Loucy (cell line): ENCODE data around the gene RNF141.

Experiments
- EZH2phosphoT487 ChIP-seq: fragments of 200-600 bp; IDR thresholded peaks from 2 replicates; pipeline ENCODE4 v1.6.1; 2018; ENCODE audit warnings: antibody characterized with exemption, mild to moderate bottlenecking, moderate library complexity, borderline replicate concordance
- TF ChIP-seq, protein P1 (sequence below): fragments of 200-600 bp; sonication (generic); conservative IDR thresholded peaks from 2 replicates; pipeline ENCODE4 v1.5.1; 2014; ENCODE audit warnings: mild to moderate bottlenecking, antibody characterized with exemption, low read length

GRCh38 chr11:10573028-10573427 lies 32.0 kb upstream of the RNF141 start:
- TF ChIP-seq, protein P1, sequence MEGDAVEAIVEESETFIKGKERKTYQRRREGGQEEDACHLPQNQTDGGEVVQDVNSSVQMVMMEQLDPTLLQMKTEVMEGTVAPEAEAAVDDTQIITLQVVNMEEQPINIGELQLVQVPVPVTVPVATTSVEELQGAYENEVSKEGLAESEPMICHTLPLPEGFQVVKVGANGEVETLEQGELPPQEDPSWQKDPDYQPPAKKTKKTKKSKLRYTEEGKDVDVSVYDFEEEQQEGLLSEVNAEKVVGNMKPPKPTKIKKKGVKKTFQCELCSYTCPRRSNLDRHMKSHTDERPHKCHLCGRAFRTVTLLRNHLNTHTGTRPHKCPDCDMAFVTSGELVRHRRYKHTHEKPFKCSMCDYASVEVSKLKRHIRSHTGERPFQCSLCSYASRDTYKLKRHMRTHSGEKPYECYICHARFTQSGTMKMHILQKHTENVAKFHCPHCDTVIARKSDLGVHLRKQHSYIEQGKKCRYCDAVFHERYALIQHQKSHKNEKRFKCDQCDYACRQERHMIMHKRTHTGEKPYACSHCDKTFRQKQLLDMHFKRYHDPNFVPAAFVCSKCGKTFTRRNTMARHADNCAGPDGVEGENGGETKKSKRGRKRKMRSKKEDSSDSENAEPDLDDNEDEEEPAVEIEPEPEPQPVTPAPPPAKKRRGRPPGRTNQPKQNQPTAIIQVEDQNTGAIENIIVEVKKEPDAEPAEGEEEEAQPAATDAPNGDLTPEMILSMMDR = no peak
- TF ChIP-seq EZH2phosphoT487 = no peak
